Measurements from ENCODE around the gene YTHDF2.

GRCh38 chr1:28770601-28771165, 33.9 kb downstream of the YTHDF2 start:
- no peak for TF ChIP-seq CTCF (IDR thresholded peaks at IDR 0.05)
- TF ChIP-seq POLR2AphosphoS5 (IDR thresholded peaks at IDR 0.05): no peak

Data from prostate gland (tissue), 2 donors.